Glutamatergic neuron (in vitro differentiated cells): ENCODE measurements around the gene AGBL4. TPM values are rescaled to one million over a fixed set of nuclear protein-coding genes. Genes with fewer than 3 reads are reported as not detected.

Experiments
- DNase-seq: peaks from one replicate; pipeline ENCODE4 v3.0.0; 2022
- H3K27ac Mint-ChIP-seq: one replicate; pipeline ENCODE4 v1.8.0; 2020; ENCODE audit warnings: mild to moderate bottlenecking, mixed read lengths, inconsistent platforms; ENCODE audit not compliant: unreplicated experiment
- H3K27me3 Mint-ChIP-seq: one replicate; pipeline ENCODE4 v1.8.0; 2020; ENCODE audit warnings: mild to moderate bottlenecking, moderate library complexity, mixed read lengths, inconsistent platforms; ENCODE audit not compliant: unreplicated experiment
- H3K36me3 Mint-ChIP-seq: one replicate; pipeline ENCODE4 v1.8.0; 2020; ENCODE audit warnings: mild to moderate bottlenecking, mixed read lengths, inconsistent platforms; ENCODE audit not compliant: unreplicated experiment
- H3K4me1 Mint-ChIP-seq: one replicate; pipeline ENCODE4 v1.8.0; 2020; ENCODE audit warnings: mild to moderate bottlenecking, low read depth, mixed read lengths, inconsistent platforms; ENCODE audit not compliant: unreplicated experiment
- H3K4me3 Mint-ChIP-seq: one replicate; pipeline ENCODE4 v1.8.0; 2020; ENCODE audit warnings: mild to moderate bottlenecking, mixed read lengths, inconsistent platforms; ENCODE audit not compliant: unreplicated experiment
- H3K9me3 Mint-ChIP-seq: one replicate; pipeline ENCODE4 v1.8.0; 2020; ENCODE audit warnings: mild to moderate bottlenecking, moderate library complexity, mixed read lengths, inconsistent platforms; ENCODE audit not compliant: unreplicated experiment
- total RNA-seq: library from RNA; stranded (reverse); fragmentation: NEBNext Ultra II Directional; extraction: Animal tissue kit (Norgen Biotek cat#: 25700); gene quantifications from one replicate; pipeline ENCODE4 v1.2.1, GENCODE V29; 2021; ENCODE audit not compliant: unreplicated experiment
- TF ChIP-seq, protein P1 (sequence below): fragments of 200-600 bp; sonication (generic); IDR thresholded peaks from one replicate; pipeline ENCODE4 v1.5.0; 2021; ENCODE audit not compliant: partially characterized antibody, unreplicated experiment

The AGBL4 gene
- total RNA-seq, 1 donor from 2014 or later: 3.5 TPM

DNA sequence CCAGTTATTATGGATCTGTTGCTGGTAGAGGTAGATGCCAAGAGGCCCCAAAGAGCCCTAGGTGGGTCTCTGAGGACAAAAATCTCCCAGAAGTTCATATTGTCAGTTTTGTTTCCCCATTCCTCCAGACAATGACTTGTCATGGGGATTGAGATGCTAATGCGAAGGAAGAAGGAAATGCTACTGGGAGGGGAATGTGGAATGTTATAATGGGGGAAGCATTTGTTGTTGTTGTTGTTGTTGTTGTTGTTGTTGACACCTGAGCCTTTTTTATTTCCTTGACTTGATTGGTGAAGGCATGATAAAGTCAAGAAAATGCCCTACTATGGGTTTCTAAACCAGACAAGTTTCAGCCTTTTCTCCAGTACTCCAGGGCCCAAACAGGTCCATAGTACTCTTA lies 1356.0 kb downstream of the AGBL4 start:
- Mint-ChIP-seq H3K4me3 (no peak overlapping the region), H3K9me3 (no peaks in the 10 kb centered on the region), H3K27ac (no peak overlapping the region), H3K4me1 (peaks cover 20% of the 10 kb centered on the region), H3K27me3 (peaks cover 9% of the 10 kb centered on the region), H3K36me3 (no peaks in the 10 kb centered on the region)
- TF ChIP-seq, protein P1, sequence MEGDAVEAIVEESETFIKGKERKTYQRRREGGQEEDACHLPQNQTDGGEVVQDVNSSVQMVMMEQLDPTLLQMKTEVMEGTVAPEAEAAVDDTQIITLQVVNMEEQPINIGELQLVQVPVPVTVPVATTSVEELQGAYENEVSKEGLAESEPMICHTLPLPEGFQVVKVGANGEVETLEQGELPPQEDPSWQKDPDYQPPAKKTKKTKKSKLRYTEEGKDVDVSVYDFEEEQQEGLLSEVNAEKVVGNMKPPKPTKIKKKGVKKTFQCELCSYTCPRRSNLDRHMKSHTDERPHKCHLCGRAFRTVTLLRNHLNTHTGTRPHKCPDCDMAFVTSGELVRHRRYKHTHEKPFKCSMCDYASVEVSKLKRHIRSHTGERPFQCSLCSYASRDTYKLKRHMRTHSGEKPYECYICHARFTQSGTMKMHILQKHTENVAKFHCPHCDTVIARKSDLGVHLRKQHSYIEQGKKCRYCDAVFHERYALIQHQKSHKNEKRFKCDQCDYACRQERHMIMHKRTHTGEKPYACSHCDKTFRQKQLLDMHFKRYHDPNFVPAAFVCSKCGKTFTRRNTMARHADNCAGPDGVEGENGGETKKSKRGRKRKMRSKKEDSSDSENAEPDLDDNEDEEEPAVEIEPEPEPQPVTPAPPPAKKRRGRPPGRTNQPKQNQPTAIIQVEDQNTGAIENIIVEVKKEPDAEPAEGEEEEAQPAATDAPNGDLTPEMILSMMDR: no peak
- DNase-seq: no peak

- H3K4me1 Mint-ChIP-seq: peaks cover 26% of the 10 kb centered on the region
- no peak overlapping the region for H3K27ac Mint-ChIP-seq
- peaks cover 9% of the 10 kb centered on the region for H3K27me3 Mint-ChIP-seq
- TF ChIP-seq, protein P1: no peak
- H3K9me3 Mint-ChIP-seq: no peaks in the 10 kb centered on the region
- no peak overlapping the region for H3K4me3 Mint-ChIP-seq
- no peak for DNase-seq
- no peaks in the 10 kb centered on the region for H3K36me3 Mint-ChIP-seq
Observed at GRCh38 chr1:48665708-48666407, 1357.9 kb downstream of the AGBL4 start.

DNA sequence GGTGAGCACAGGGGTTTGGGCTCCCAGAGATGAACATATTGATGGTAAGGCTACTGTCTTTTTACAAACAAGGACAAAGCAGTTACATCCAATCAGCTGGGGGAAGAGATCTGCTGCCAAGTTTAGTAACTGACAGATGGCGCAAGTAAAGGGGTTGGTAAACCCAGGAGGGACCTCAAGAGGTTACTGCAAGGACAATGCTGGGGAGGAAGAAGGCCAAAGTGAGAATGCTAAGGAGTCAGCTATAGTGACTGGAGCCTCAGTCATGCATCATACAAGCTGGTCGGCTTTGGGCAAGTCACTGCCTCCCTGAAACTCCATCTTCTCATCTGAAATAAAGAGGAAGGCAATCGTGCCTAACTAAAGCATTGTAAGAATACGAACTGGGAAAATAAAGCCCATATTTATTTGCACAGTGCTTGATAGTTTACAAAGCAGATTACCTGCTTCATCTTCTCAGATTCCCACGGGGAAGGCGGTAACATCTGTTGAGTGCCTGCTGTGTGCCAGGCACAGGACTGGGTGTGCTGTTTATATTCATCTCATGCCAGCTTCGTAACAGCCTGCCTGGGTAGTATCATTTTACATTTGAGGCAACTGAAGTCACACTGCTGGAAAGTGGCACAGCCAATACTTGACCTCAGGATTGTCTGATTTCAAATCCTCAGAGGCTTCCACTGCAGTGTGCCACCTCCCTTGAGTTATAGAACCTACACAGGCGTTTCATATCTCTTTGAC lies 1361.9 kb downstream of the AGBL4 start:
- DNase-seq: no peak
- Mint-ChIP-seq H3K36me3 (no peaks in the 10 kb centered on the region), H3K27me3 (peaks cover 2% of the 10 kb centered on the region)

DNA sequence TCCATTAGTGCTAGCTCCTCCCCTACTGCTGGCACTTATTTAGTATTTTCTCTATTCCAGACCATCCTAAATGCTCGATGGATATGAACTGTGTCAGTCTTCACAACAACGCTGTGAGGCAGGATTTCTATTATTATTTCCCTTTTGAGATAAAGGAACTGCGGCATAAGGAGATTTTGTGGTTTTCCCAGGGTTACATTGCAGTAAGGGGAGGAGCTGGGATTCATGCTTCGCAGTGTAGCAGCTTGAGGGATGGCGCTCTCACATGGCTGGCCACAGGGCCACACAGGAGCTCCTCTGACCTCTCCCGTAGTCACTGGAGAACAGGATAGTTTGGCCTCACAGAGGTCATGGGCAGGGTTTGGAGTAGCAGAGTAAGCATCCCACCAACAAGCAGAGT lies 1364.0 kb downstream of the AGBL4 start:
- no peaks in the 10 kb centered on the region for H3K27me3 Mint-ChIP-seq
- no peaks in the 10 kb centered on the region for H3K36me3 Mint-ChIP-seq
- H3K27ac Mint-ChIP-seq: no peak overlapping the region
- TF ChIP-seq, protein P1: no peak
- peaks cover 3% of the 10 kb centered on the region for H3K9me3 Mint-ChIP-seq
- no peak for DNase-seq
- H3K4me3 Mint-ChIP-seq: no peak overlapping the region
- peaks cover 15% of the 10 kb centered on the region for H3K4me1 Mint-ChIP-seq

More for the DNA sequence above, 1361.9 kb downstream of the AGBL4 start:
- peaks cover 21% of the 10 kb centered on the region for H3K4me1 Mint-ChIP-seq
- no peak overlapping the region for H3K27ac Mint-ChIP-seq
- TF ChIP-seq, protein P1: no peak
- no peak overlapping the region for H3K4me3 Mint-ChIP-seq
- H3K9me3 Mint-ChIP-seq: peaks cover 3% of the 10 kb centered on the region

DNA sequence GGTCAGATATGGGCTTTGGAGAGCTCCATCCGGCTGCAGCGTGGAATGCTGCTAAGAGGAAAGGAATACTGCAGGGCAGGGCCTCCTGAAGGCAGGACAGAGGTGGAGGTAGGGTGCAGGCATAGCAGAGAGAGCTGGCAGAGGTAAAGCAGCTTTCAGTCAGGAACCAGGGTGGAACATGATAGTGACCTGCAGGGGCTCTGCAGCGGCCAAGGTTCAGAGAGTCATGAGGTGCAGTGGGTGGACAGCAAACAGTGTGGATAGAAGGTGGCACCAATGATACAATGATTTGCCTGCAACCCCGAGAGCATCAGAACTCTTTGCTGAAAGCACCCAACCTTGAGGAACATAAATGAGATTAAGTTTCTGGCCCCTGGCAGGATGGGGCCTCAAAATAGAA lies 1366.3 kb downstream of the AGBL4 start:
- TF ChIP-seq, protein P1: no peak
- DNase-seq: no peak
- H3K27me3 Mint-ChIP-seq: no peaks in the 10 kb centered on the region
- no peak overlapping the region for H3K4me3 Mint-ChIP-seq
- H3K36me3 Mint-ChIP-seq: peaks cover 4% of the 10 kb centered on the region
- H3K4me1 Mint-ChIP-seq: peaks cover 19% of the 10 kb centered on the region
- H3K9me3 Mint-ChIP-seq: peaks cover 5% of the 10 kb centered on the region
- H3K27ac Mint-ChIP-seq: no peak overlapping the region
